GM12878 (cell line): Measurements from ENCODE around the gene DERL3. TPM values are rescaled to one million over a fixed set of nuclear protein-coding genes. Genes with fewer than 3 reads are reported as not detected.
A peak's percentile ranks its signal among the peaks of the same experiment; 100 is the strongest.

ENCODE experiments used
- ATAC-seq: fragments of 200-7000 bp; cut with Tn5 transposase; 3 replicates; pipeline ENCODE4 v1.9.1; 2020; ENCODE audit warnings: mild to moderate bottlenecking, moderate library complexity
- BruUV-seq: library from RNA; stranded (reverse); fragments of 400-500 nt; replicated peaks from 2 replicates; lab custom pipeline; 2021; lab: Mats Ljungman, UMichigan
- CTCF ChIA-PET: fragments of 300-600 bp; sonication (Branson Sonifier 250); formaldehyde crosslinking; extraction: SDS; loops from one replicate; lab custom pipeline; 2021; ENCODE audit warnings: inconsistent platforms; lab: Yijun Ruan, JAX
- POLR2A ChIA-PET: fragments of 350-600 bp; formaldehyde crosslinking; extraction: SDS; loops from one replicate; lab custom pipeline; 2021; ENCODE audit warnings: inconsistent platforms; lab: Charles Lee
- RAD21 ChIA-PET: fragments of 300-600 bp; sonication (Branson Sonifier 250); formaldehyde crosslinking; loops from one replicate; lab custom pipeline; 2023; ENCODE audit warnings: antibody characterized with exemption; ENCODE audit not compliant: unreplicated experiment; lab: Charles Lee
- SMC1A ChIA-PET: fragments of 300-600 bp; sonication (Branson Sonifier 250); formaldehyde crosslinking; loops from one replicate; lab custom pipeline; 2023; ENCODE audit not compliant: unreplicated experiment, uncharacterized antibody; lab: Charles Lee
- DNase-seq: peaks from one replicate; pipeline ENCODE4 v3.0.0-alpha.2; 2011; ENCODE audit warnings: low read depth, low spot score
- FAIRE-seq: peaks from 3 replicates; lab custom pipeline; 2011; peaks lifted over from hg19 to GRCh38; lab: Jason Lieb, UNC
- H2AFZ ChIP-seq: 2 replicates; pipeline ENCODE4 v1.6.0; 2011; ENCODE audit warnings: low read depth, low read length, control low read depth; ENCODE audit not compliant: control insufficient read depth
- H3K27ac ChIP-seq: 2 replicates; pipeline ENCODE4 v1.5.1; 2011; ENCODE audit warnings: control low read depth; ENCODE audit not compliant: control insufficient read depth, insufficient read depth
- H3K27me3 ChIP-seq, 2 experiments: replicated peaks in 1 of 2; 2 replicates each; pipeline versions ENCODE4 v1.6.0 to v1.6.1; 2011; ENCODE audit warnings: low read length in 1 of 2; ENCODE audit not compliant: control insufficient read depth in 2 of 2, insufficient read depth in 2 of 2
- H3K36me3 ChIP-seq, 2 experiments: 2 replicates each; pipeline ENCODE4 v1.5.1; 2011; ENCODE audit warnings: low read length in 1 of 2; ENCODE audit not compliant: control insufficient read depth in 2 of 2, insufficient read depth in 2 of 2
- H3K4me1 ChIP-seq: 2 replicates; pipeline ENCODE4 v1.6.1; 2011; ENCODE audit warnings: mild to moderate bottlenecking, low read length, moderate library complexity, mixed read lengths; ENCODE audit not compliant: control insufficient read depth, insufficient read depth
- H3K4me2 ChIP-seq: 2 replicates; pipeline ENCODE4 v1.6.0; 2011; ENCODE audit warnings: control low read depth; ENCODE audit not compliant: control insufficient read depth, insufficient read depth
- H3K4me3 ChIP-seq: fragments of 200-600 bp; sonication (generic); 2 replicates; pipeline ENCODE4 v1.5.1; 2016
- H3K79me2 ChIP-seq: 2 replicates; pipeline ENCODE4 v1.6.0; 2011; ENCODE audit warnings: low read length; ENCODE audit not compliant: control insufficient read depth, insufficient read depth
- H3K9ac ChIP-seq: 2 replicates; pipeline ENCODE4 v1.8.0; 2011; ENCODE audit warnings: low read length, control low read depth, mixed read lengths; ENCODE audit not compliant: control insufficient read depth, insufficient read depth
- H3K9me3 ChIP-seq: replicated peaks from 3 replicates; pipeline ENCODE4 v1.5.1; 2011; ENCODE audit warnings: mild to moderate bottlenecking, low read length; ENCODE audit not compliant: control insufficient read depth, insufficient read depth
- H4K20me1 ChIP-seq: 2 replicates; pipeline ENCODE4 v1.6.0; 2011; ENCODE audit not compliant: control insufficient read depth, insufficient read depth
- DPF2 ChIP-seq: fragments of 450-650 bp; IDR thresholded peaks from 2 replicates; pipeline ENCODE4 v1.6.1; 2017; ENCODE audit warnings: mild to moderate bottlenecking
- GATAD2B ChIP-seq: fragments of 450-650 bp; conservative IDR thresholded peaks from 2 replicates; pipeline ENCODE4 v1.6.1; 2017; ENCODE audit warnings: low read depth, mild to moderate bottlenecking, moderate library complexity
- PAX5 ChIP-seq: IDR thresholded peaks from 2 replicates; pipeline ENCODE4 v1.6.1; 2011; ENCODE audit warnings: low read depth, low read length, borderline replicate concordance
- PKNOX1 ChIP-seq: fragments of 450-650 bp; IDR thresholded peaks from 2 replicates; pipeline ENCODE4 v1.6.1; 2016; ENCODE audit warnings: mild to moderate bottlenecking
- POU2F2 ChIP-seq: IDR thresholded peaks from 3 replicates; pipeline ENCODE4 v1.6.1; 2011; ENCODE audit warnings: low read depth, mild to moderate bottlenecking, low read length, borderline replicate concordance
- RELB ChIP-seq: fragments of 450-650 bp; IDR thresholded peaks from 2 replicates; pipeline ENCODE4 v1.6.1; 2017; ENCODE audit warnings: low read depth, mild to moderate bottlenecking, moderate library complexity
- TAF1 ChIP-seq: IDR thresholded peaks from 2 replicates; pipeline ENCODE4 v1.6.1; 2011; ENCODE audit warnings: mild to moderate bottlenecking, low read depth, low read length, borderline replicate concordance
- ZNF687 ChIP-seq: fragments of 450-650 bp; IDR thresholded peaks from 2 replicates; pipeline ENCODE4 v1.6.1; 2017; ENCODE audit warnings: mild to moderate bottlenecking, moderate library complexity
- WGBS: methylation state at CpG from one replicate; pipeline ENCODE4 v1.1.6; 2016; ENCODE audit warnings: low lambda C conversion rate; ENCODE audit not compliant: insufficient replicate concordance, insufficient coverage; ENCODE audit errors: missing lambda C conversion rate; 5-methylcytosine and 5-hydroxymethylcytosine counted together
- in situ Hi-C: fragments of 300-500 bp; cut with MboI; formaldehyde crosslinking; loops from 9 replicates; pipeline ENCODE4 v1.14.3; 2018; ENCODE audit warnings: mixed read lengths
- intact Hi-C: fragments of 100-400 bp; cut with micrococcal nuclease; formaldehyde crosslinking; loops from one replicate; pipeline ENCODE4 v1.14.2; 2022; ENCODE audit not compliant: unreplicated experiment
- polyA plus RNA-seq, 11 experiments: library from polyadenylated mRNA; depleted of rRNA in 4 of 11; unstranded in 6 of 11; stranded (reverse) in 5 of 11; fragments of >200 nt; fragmentation: Nextera tagmentation in 4 of 11; fragmentation: Illumina TruSeq in 1 of 11; extraction: Ambion mirVana in 4 of 11; extraction: Trizol in 1 of 11; gene quantifications; 1 replicate in 1 of 11; 2 replicates in 10 of 11; pipeline versions ENCODE4 v1.2.1 to v1.2.3, GENCODE V29; 2011 to 2016; ENCODE audit warnings: inconsistent platforms in 2 of 11, missing spikeins in 2 of 11, low read depth in 1 of 11
- total RNA-seq, 4 experiments: library from RNA; depleted of rRNA in 3 of 4; stranded (reverse); fragments of >200 nt in 3 of 4; fragmentation: Illumina TruSeq in 1 of 4; extraction: Trizol in 1 of 4; gene quantifications; 2 replicates each; pipeline versions ENCODE4 v1.2.1 to v1.2.3, GENCODE V29; 2013 to 2021

The DERL3 gene
- total and polyA plus RNA-seq, 10 of the 15 experiments (the other 5 are each of a cell fraction or from before 2014, with no cell fraction given), result 4.1 to 52.4 (median 14.1) TPM

GRCh38 chr22:23804781-23805291 is 34.0 kb downstream of the DERL3 start (continued):
- TF ChIP-seq ZNF687, result peak; percentile 86
- TF ChIP-seq DPF2, result no peak

GRCh38 chr22:23803001-23803819 is 35.6 kb downstream of the DERL3 start:
- intact Hi-C loops (no loop called here), in situ Hi-C loops (no loop called here)
- Histone ChIP-seq H3K36me3 (peaks cover 16 to 28% of the 10 kb centered on the region in 2 experiments), H3K4me2 (peak overlapping the region; percentile 100), H3K79me2 (peaks cover 38% of the 10 kb centered on the region), H3K4me1 (peaks cover 87% of the 10 kb centered on the region), H3K27me3 (no peaks in the 10 kb centered on the region), H2AFZ (peak overlapping the region; percentile 60), H3K4me3 (peak overlapping the region; percentile 70), H4K20me1 (no peaks in the 10 kb centered on the region), H3K9ac (peak overlapping the region; percentile 84), H3K9me3 (no peaks in the 10 kb centered on the region), H3K27ac (peak overlapping the region; percentile 91)
- ChIA-PET SMC1A (interaction anchor here (1.0 to 1.7 kb wide), 3 partner anchors 17 to 32 kb away, joined by 3 to 5 read pairs (median 3); partner anchors contain the start of gene SMARCB1), CTCF (interaction anchor here (0.7 to 2.4 kb wide), 7 partner anchors 11 to 53 kb away, joined by 3 to 7 read pairs (median 4); partner anchors contain the start of gene CHCHD10), POLR2A (interaction anchor here (1.0 to 2.7 kb wide), 5 partner anchors 14 to 626 kb away, joined by 3 to 12 read pairs (median 4); partner anchors contain the start of gene SLC2A11), RAD21 (interaction anchor here (0.6 to 2.2 kb wide), 2 partner anchors 43 to 669 kb away, joined by 4 to 7 read pairs; no protein-coding TSS in a partner anchor)
- FAIRE-seq, result peak; percentile 7
- DNase-seq, result no peak
- WGBS, result 5% methylated on average over 21 of the region's 21 CpGs
- ATAC-seq, result peak; percentile 29
- BruUV-seq, result no TSS peak
- TF ChIP-seq PKNOX1 (peak; percentile 44; the same call in 1 of the 2 replicates), TAF1 (peak; percentile 54; the same call in 1 of the 2 replicates), POU2F2 (peak; percentile 99), GATAD2B (no peak), PAX5 (peak; percentile 63; the same call in 1 of the 2 replicates), RELB (no peak)
